Hepatocyte (in vitro differentiated cells): ENCODE data around the gene IL36RN.

Experiments
- CTCF ChIP-seq: fragments of 200-600 bp; sonication (generic); IDR thresholded peaks from 2 replicates; pipeline ENCODE4 v1.5.1; 2016; ENCODE audit warnings: antibody characterized with exemption, mild to moderate bottlenecking; ENCODE audit not compliant: poor library complexity
- EZH2 ChIP-seq: fragments of 200-600 bp; sonication (generic); IDR thresholded peaks from 2 replicates; pipeline ENCODE4 v1.6.1; 2016; ENCODE audit warnings: antibody characterized with exemption, mild to moderate bottlenecking, borderline replicate concordance
- EZH2phosphoT487 ChIP-seq: fragments of 200-600 bp; sonication (generic); IDR thresholded peaks from one replicate; pipeline ENCODE4 v1.6.1; 2018; ENCODE audit warnings: antibody characterized with exemption, mild to moderate bottlenecking, low read depth, moderate library complexity; ENCODE audit not compliant: unreplicated experiment, severe bottlenecking

GRCh38 chr2:113058411-113058994 lies 495 bp upstream of the IL36RN start:
- TF ChIP-seq EZH2 (no peak), CTCF (no peak), EZH2phosphoT487 (no peak)
